ENCODE data around the gene CD58. TPM values are rescaled to one million over a fixed set of nuclear protein-coding genes. Genes with fewer than 3 reads are reported as not detected.

The CD58 gene
- total RNA-seq, 3 donors from 2014 or later = 19.3 to 31.9 (median 31.0) TPM

DNA sequence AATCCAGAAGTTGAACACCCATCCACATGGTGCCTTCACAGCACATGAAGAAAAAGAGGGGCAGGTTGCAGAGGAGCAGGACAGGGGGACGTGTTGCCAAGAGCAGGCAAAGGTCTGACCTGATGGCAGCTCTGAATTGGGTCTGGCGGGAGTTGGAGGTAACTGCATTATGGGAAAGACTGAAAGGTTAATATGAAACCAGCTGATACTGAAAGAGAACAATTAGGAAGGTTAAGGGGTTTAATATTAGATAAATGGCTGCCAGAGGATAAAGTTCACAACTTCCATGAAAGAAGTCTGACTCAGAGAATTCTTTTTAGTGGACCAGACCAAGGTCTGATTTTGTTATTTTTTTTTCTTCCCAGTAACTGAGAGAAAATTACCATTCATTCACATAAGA lies 76.1 kb downstream of the CD58 start:
- H3K9me3 ChIP-seq = no peaks in the 10 kb centered on the region
- no peak overlapping the region for H3K4me3 ChIP-seq
- H3K36me3 ChIP-seq (ENCODE audit: low read depth) = no peaks in the 10 kb centered on the region
- intact Hi-C loops (cut with DNase I, micrococcal nuclease) = loop anchor here (5.0 to 10.0 kb wide), 3 partner anchors 130 to 357 kb away; no protein-coding TSS in a partner anchor
- peaks cover 6% of the 10 kb centered on the region for H3K4me1 ChIP-seq (ENCODE audit: low read depth)
- no peak for DNase-seq
- TF ChIP-seq, protein P1, sequence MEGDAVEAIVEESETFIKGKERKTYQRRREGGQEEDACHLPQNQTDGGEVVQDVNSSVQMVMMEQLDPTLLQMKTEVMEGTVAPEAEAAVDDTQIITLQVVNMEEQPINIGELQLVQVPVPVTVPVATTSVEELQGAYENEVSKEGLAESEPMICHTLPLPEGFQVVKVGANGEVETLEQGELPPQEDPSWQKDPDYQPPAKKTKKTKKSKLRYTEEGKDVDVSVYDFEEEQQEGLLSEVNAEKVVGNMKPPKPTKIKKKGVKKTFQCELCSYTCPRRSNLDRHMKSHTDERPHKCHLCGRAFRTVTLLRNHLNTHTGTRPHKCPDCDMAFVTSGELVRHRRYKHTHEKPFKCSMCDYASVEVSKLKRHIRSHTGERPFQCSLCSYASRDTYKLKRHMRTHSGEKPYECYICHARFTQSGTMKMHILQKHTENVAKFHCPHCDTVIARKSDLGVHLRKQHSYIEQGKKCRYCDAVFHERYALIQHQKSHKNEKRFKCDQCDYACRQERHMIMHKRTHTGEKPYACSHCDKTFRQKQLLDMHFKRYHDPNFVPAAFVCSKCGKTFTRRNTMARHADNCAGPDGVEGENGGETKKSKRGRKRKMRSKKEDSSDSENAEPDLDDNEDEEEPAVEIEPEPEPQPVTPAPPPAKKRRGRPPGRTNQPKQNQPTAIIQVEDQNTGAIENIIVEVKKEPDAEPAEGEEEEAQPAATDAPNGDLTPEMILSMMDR (IDR thresholded peaks at IDR 0.05) = no peak
- ATAC-seq = no peak

DNA sequence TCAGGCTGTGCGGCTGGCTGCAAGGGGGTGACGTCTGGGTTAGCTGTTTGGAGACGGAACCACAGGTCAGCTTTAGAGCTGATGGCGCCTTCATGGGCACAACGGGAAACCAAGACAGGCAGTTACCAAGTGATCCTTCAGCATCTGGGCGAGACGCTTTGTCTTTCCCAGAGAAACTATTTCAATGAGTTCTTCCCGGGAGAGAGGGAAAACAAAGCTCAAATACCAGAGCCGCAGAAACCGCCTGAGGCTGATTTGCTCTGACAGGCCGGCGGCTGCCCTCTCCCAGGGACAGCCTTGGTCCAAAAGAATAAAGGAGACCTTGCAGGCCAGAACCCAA lies 76.5 kb downstream of the CD58 start:
- H3K4me1 ChIP-seq (ENCODE audit: low read depth) = peaks cover 10% of the 10 kb centered on the region
- DNase-seq (no peak), ATAC-seq (no peak)
- intact Hi-C loops (cut with DNase I, micrococcal nuclease) = loop anchor here in 1 of 2 donors (10.0 kb wide), 1 partner anchor 130 kb away; no protein-coding TSS in a partner anchor
- no peak overlapping the region for H3K4me3 ChIP-seq
- TF ChIP-seq, protein P1 (IDR thresholded peaks at IDR 0.05) = no peak
- no peaks in the 10 kb centered on the region for H3K36me3 ChIP-seq (ENCODE audit: low read depth)
- no peaks in the 10 kb centered on the region for H3K9me3 ChIP-seq

DNA sequence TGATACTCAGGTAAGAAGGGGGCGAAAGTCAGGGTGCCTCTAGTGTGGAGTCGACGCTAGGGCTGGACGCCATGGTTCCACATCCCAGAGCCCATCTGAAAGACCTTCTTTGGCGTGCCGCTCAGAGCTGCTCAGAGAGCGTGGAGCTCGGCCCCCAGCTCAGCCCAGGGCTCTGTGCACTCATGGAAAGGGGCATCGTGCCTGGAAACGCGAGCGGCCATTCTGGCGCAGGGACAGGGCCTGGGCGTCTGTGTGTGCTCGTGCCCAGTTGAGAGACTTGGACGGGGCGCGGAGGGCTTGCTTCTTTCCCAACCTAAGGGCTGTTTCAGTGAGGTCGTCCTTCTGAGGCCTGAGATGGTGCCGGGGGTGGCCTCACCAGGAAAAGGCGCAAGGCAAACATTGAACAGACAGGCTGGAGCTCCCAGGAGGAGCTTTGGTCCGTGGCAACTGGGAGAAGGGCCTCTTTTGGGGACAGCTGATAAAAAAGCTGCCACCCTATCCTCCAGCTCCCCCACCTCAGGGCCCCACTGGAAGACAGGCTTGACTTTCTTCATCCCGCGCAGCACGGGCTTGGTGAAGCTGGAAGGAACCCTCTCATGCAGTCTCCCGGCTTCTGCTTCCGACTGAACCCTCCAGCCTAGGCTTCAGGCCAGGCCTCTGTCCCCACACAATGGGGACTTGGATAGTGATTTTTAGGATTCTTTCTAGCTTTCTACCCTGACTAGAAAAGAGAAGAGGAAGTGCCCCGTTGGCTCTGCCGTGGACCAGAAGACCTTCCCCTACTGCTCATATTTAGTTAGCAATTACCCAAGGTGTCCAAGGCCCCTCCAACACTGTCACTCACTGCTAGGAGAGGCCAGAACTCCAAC lies 77.1 kb downstream of the CD58 start:
- H3K4me1 ChIP-seq (ENCODE audit: low read depth) = peaks cover 15% of the 10 kb centered on the region
- ATAC-seq = no peak

DNA sequence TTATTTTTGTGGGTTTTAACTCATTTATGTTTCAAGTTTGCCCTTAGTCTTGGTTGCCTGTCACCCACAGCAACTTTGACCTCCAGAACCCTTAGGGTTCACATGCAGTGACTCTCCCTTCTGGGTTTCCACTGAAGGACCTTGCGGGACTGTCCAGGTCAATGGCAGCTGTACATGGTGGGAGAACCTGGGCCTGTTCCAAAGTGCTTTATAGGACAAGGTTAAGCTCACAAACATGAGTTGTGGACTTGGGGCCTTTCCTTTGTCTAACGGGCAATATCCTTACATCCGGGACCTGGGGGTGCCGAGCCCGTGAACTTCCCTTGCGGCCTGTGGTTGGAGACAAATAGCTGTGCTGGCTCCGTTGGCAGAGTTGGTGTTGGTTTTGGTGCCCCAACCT lies 77.8 kb downstream of the CD58 start:
- Histone ChIP-seq H3K36me3 (ENCODE audit: low read depth) (no peaks in the 10 kb centered on the region), H3K9me3 (no peaks in the 10 kb centered on the region), H3K4me1 (ENCODE audit: low read depth) (peaks cover 15% of the 10 kb centered on the region), H3K4me3 (no peak overlapping the region)
- intact Hi-C loops (cut with DNase I, micrococcal nuclease) = loop anchor here in 1 of 2 donors (10.0 kb wide), 1 partner anchor 128 kb away; no protein-coding TSS in a partner anchor
- TF ChIP-seq, protein P1 (IDR thresholded peaks at IDR 0.05) = no peak
- ATAC-seq = no peak
- DNase-seq = no peak

More for the DNA sequence above, 77.1 kb downstream of the CD58 start:
- peak in 1 of 3 donors; percentile 46 for DNase-seq
- intact Hi-C loops (cut with DNase I, micrococcal nuclease) = loop anchor here in 1 of 2 donors (10.0 kb wide), 1 partner anchor 129 kb away; no protein-coding TSS in a partner anchor
- Histone ChIP-seq H3K4me3 (no peak overlapping the region), H3K9me3 (no peaks in the 10 kb centered on the region), H3K36me3 (ENCODE audit: low read depth) (no peaks in the 10 kb centered on the region)
- TF ChIP-seq, protein P1 (IDR thresholded peaks at IDR 0.05) = no peak

DNA sequence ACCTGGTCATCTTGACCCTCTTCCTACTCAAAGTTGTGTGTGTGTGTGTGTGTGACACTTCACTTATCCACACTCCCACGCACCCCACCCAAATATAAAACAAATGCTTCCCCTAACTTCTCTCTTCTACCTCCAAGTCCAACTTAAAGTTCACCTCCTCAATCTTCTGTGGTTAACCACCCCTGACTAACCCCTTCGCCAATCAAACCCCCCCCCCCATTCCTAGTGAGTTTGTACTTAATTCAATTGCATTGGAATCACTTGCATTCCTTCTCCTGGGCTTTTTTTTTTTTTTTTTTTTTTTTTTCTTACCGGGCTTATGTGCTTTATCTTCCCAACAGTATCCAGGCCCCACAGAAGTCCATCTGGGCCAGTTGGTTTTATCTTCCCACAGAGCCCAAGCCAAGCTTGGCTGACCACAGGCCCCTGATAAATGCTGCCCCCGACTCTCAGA lies 78.4 kb downstream of the CD58 start:
- Histone ChIP-seq H3K9me3 (no peaks in the 10 kb centered on the region), H3K36me3 (ENCODE audit: low read depth) (no peaks in the 10 kb centered on the region), H3K4me3 (no peak overlapping the region), H3K4me1 (ENCODE audit: low read depth) (peaks cover 15% of the 10 kb centered on the region)
- ATAC-seq (no peak), DNase-seq (no peak)
- TF ChIP-seq, protein P1 (IDR thresholded peaks at IDR 0.05) = no peak
- intact Hi-C loops (cut with DNase I, micrococcal nuclease) = loop anchor here in 1 of 2 donors (10.0 kb wide), 1 partner anchor 128 kb away; no protein-coding TSS in a partner anchor
